Stimulated activated CD4-positive, alpha-beta T cell treated with anti-CD3 and anti-CD28 coated beads, Interleukin-1b, Interleukin-23, amount 100 ng/mL, for 24 hours (primary cell): ENCODE measurements around the gene KLHDC2.
"Not testable (repeated sequence)": the region's sequence is repeated elsewhere in the genome, so short reads cannot be mapped to it uniquely, and the experiment has no call there.

Experiments used
- DNase-seq, 4 experiments: peaks; one replicate each; pipeline ENCODE4 v3.0.0-alpha.2; 2020; ENCODE audit warnings: low read depth in 4 of 4, low spot score in 1 of 4

KLHDC2 gene, protein sequence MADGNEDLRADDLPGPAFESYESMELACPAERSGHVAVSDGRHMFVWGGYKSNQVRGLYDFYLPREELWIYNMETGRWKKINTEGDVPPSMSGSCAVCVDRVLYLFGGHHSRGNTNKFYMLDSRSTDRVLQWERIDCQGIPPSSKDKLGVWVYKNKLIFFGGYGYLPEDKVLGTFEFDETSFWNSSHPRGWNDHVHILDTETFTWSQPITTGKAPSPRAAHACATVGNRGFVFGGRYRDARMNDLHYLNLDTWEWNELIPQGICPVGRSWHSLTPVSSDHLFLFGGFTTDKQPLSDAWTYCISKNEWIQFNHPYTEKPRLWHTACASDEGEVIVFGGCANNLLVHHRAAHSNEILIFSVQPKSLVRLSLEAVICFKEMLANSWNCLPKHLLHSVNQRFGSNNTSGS

DNA sequence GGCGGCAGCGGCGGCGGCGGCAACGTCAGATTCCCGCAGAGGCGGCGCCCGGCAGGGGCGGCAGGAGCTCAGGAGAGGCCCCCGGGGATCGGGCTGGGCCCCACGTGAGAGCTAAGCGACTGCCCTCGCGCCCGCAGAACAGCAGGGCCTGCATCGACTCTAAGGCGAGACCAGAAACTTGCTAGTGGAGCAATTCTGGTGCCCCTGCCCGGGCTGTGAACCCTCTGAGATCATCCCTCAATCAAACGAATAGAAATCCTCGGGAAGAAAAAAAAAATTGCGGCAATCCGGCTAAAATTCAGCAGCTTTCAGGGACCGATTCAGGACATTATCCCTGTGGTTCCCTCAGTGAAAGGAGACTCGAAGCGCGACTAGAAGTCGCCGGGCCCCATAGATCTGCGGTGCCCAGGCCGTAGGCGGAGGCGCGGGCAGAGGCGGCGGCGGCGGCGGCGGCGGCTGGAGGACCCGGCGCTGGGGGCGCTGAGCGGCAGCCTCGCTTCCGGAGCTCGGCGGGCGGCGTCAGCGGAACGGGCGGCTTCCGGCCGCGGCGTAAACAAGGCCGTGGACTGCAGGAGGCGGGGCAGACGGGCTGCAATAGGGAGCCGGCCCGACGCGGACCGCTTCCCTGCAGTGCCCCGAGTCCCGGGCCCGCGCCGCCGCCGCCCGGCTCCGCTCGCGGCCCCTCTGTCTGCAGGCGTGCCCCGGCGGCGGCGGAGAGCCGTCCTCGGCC is at the start of gene KLHDC2:
Gene KLHDC2, plus strand, starts transcription at position 583 of the 730 bp plus-strand sequence. CDS start 316 bp downstream, outside the sequence.
- peak; percentile 69 to 85 (median 74) for DNase-seq

DNA sequence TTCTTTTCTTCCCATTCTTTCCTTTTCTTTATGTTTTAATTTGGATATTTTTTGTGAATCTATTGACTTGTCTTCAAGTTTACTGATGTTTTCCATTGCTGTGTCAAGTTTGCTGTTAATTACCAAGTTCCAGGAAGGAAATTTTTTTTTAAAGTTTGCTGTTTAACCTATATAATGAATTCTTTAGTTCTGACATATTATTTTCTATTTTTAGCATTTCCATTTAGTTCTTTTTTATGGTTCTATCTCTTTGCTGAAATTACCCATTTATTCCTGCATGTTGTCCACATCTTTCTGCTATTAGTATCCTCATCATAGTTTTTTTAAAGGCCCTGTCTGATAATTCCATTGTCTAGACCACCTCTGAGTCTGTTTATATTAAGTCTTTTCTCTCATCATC is 47.2 kb upstream of the KLHDC2 start:
- no peak for DNase-seq

DNA sequence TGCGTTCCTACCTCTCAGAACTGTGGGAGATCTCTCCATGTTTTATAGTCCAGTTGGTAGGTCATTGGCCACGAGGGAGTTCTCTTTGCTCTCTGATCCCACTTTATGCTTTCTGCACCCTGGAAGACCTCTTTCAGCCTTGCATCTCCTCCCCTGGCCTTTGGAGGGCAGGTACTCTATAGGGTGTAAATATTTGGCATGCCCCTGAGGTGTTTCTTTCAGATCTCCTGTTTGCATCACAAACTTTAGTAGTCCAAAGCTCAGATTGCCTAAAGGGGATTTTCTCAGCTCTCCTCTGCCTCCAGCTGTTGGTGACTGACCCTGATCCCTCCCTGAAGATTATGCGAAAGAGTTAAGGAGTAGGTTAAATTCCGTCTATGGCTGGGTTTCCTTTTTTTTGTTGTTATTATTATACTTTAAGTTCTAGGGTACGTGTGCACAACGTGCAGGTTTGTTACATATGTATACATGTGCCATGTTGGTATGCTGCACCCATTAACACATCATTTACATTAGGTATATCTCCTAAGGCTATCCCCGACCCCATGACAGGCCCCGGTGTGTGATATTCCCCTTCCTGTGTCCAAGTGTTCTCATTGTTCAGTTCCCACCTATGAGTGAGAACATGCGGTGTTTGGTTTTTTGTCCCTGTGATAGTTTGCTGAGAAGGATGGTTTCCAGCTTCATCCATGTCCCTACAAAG is 46.1 kb upstream of the KLHDC2 start:
- not testable (repeated sequence) for DNase-seq

DNA sequence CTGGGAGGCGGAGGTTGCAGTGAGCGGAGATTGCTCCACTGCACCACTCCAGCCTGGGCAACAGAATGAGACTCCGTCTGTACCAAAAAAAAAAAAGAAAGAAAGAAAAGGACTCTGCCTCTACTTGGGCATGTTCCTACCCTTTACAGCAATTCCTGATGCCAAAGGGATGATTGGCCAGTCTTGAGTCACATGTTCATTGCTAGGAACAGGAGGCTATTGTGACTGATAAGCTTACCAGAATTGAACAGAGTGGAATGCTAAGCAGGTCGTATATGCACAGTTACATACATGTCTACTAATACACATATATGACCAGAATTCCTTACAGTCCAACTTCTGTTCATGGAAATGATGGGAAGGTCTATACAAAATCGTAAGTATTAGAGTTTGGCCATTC is 40.8 kb upstream of the KLHDC2 start:
- DNase-seq: no peak

DNA sequence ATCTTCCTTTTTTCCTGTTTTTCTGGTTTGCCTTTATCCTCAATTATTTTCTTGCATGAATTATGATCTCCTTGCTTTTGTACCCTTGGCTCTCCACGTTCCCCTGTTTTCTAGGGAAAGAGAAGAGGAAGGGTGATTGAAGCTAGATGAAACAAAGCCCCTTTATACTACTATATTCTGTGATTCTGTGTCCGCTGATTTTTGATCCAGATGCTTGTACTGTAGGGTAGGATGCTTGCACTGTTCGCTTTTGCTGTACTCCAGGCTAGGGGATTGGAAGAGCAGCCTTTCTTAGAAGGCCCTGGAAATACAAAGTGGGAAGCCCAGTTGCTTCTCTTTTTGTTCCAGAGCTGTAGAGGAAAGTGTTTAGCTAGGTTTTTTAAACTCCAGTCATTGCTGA is 35.1 kb upstream of the KLHDC2 start:
- DNase-seq: no peak

DNA sequence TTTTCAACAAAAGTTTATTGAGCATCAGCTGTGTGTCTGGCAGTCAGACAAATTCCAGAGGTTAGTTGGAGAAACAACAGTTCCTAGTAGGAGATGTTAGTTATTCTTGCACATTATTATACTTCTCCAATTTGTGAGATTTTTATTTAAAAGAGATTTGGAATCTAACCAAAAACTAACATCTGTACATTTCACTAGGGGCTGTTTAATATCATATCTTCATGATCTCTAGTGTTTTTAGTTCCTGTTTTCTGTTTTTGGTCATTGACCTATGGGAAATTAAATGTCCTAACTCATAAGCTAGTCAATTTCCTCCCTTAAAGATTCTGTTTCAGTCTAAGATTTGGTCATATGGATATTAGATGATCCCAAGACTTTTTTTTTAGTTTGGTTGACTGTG is 34.1 kb upstream of the KLHDC2 start:
- DNase-seq: no peak

DNA sequence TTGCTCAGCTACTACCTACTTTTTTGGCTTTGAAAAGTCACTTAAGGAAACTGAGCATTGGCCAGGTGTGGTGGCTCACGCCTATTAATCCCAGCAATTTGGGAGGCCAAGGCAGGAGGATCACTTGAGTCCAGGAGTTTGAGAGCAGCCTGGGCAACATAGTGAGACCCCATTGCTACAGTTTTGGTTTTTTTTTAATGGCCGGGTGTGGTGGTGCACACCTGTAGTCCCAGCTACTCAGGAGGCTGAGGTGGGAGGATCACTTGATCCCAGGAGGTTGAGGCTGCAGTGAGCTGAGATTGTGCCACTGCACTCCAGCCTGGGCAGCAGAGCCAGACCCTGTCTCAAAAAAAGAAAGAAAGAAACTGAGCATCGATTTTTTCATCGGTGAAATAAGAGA is 32.3 kb upstream of the KLHDC2 start:
- not testable (repeated sequence) for DNase-seq

DNA sequence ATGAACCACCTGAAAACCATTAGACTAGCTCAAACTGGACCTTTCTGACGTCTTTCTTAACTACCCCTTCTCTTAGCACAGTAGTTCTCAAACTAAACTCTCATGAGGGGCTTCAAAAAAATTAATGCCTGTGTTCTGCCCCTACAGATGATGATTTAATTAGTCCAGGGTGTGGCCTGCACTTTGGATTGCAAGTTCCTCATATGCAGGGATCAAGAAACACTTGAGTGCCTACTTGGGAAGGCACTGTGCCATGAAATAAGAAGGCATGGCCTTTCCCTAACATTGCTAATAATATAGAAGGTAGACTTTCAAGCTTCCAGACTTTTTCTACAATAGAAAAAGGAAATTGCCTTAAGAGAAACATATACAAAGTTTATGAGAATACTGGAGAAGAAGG is 22.8 kb upstream of the KLHDC2 start:
- no peak for DNase-seq

DNA sequence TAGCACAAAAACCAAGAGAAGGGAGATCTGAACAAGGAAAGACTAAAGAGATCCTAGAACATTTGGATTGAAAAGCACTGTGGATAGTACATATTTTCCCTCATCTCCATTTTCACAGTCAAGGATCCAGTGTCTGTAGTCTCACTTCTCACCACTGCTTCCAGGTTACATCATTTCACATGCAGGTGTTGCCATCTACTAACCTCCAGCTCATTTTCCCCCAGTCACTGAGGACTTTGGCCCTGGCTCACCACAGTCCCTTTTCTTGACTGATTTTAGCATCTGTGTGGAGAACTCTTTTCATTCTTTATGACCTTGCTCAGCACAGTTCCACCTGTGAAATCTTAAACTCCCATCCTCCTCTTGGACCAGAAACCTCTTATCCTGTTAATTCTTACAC is 21.5 kb upstream of the KLHDC2 start:
- not testable (repeated sequence) for DNase-seq

DNA sequence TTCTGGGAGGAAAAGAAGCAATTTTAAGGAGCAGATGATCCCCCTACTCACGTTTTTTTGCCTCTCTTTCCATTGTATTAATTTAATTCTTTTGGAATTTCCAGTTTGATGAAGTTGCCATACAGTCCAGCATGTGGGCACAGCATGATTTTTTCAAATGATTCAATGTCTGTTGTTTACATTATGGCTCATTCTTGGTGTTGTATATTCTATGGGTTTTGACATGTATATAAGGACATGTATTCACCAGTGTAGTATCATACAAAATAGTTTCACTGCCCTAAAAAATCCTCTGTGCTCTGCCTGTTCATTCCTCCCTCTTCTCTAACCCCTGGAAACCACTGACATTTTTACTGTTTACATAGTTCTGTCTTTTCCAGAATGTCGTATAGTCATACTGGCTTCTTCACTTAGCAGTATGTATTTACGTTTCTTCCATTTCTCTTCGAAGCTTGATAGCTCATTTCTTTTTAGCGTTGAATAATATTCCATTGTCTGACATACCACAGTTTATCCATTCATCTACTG is 13.3 kb upstream of the KLHDC2 start:
- no peak for DNase-seq

DNA sequence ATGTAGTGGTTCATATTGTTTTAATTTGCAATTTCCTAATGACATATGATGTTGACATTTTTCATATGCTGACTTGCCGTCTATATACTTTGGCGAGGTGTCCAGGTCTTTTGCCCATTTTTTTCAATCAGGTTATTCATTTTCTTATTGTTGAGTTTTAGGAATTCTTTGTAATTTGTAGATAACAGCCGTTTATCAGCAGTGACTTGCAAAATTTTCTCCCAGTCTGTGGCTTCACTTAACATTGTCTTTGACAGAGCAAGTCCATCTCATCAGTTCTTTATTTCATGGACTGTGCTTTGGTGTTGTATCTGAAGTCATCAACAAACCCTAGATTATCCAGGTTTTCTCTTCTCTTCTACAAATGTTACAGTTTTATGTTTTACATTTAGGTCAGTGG is 12.6 kb upstream of the KLHDC2 start:
- DNase-seq: no peak

DNA sequence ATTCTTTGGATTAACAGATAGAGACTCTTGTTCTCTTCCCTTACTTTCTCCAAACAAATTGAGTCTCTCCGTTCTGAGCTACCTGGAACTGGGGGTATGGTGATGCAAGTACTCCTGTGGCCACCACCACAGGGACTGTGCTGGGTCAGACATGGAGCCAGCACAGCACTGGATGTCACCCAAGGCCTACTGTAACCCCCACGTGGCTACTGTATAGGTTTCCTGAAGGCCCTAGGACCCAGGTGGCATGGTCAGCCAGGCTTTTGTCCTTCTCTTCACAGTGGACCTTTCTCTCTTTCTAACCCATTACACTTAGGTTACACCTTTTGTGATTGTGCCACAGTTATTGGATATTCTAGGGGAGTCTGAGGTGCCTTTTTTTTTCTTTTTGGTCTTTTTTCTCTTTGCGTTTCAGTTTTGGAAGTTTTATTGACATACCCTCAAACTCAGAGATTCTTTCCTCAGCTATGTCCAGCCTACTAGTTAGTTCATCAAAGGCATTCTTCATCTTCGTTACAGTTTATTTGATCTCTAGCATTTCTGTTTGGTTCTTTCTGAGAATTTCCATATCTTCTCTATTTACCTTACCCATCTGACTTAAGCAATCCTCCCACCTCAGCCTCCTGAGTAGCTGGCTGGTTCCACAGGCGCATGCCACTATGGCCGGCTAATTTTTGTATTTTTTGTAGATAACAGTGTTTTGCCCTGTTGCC is 6.0 kb upstream of the KLHDC2 start:
- no peak for DNase-seq

DNA sequence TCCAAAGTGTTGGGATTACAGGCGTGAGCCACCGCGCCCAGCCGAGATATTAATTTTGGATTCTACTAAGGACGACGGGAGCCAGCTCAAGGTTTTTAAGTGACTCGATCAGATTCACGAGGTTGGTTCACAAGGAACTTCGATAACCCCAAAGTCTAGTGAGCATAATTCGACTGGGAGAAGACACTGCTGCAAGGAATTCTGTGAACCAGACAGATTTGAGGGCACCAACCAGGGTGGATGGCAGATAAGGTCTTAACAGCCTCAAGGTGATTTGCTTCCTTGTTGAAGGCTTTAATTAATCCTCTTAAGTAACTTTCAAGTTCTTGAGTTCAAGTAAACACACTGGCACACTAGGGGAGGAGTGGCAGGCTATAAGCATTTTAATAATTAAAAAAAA is 1.1 kb upstream of the KLHDC2 start:
- DNase-seq: no peak

DNA sequence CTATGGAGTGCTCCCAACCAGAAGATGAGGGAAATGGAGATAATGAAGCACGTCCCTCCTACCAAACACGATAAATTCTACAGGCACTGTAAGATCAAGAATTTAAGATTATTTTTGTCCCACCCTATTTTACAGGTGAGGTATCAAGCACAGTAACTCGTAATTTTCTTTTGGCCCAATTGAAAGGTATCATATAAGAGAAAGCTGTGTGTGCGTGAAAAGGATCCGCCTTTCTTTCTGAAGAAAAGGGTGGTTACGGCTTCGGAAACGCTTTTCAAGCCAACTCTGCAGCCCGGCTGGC is 733 bp upstream of the KLHDC2 start:
- DNase-seq: no peak

DNA sequence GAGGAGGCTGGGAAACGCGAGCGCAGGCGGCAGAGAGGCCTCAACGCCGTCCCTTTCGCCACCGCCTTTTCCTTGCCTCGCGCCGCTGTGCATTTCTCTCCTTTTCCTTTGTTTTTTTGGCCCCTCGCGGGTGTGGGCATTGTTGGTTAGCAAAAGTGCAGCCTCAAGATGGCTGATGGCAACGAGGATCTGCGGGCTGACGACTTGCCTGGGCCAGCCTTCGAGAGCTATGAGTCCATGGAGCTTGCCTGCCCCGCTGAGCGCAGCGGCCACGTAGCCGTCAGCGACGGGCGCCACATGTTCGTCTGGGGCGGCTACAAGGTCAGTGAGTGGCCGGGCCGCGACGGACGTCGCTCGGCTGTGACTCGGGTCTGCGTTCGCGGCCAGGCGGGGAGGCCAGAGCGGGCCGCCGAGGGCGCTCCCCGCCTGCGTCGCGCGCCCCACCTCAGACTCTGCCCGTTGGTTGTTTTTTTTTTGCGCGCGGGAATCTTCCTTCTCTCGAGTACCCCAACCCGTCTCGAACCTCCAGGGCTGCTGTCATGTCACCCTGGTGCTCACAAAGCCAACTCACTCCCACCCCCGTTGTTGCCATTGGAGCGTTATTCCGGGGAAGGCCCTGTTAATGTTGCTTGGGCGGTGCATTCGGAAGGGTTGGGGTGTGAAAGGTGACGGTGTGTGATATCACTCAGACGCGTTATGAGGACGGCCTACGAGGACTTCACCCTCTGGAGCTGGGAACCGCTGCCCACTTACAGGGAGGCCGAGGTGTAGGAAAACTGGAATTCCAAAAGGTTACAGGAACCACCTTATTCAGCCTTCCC is 558 bp downstream of the KLHDC2 start:
- peak; percentile 47 to 65 (median 55) for DNase-seq

DNA sequence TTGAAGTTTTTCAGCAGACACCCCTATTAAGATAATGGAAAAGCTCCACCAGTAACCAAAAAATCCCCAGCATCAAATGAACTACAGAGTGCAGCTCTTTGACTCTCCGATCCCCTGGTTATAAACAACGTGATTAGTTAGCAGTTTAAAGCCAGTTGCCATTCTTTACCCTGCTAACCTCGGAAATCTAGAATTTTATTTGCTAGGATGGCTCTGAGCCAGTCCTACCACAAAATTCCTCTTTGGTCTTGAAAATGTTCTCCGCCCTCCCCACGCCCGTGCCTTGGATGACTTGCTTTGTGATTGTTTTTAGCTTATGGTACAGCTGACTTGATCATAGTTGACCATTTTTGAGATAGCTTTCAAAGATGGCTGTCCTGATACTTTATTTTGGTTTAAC is 1.2 kb downstream of the KLHDC2 start:
- no peak for DNase-seq

DNA sequence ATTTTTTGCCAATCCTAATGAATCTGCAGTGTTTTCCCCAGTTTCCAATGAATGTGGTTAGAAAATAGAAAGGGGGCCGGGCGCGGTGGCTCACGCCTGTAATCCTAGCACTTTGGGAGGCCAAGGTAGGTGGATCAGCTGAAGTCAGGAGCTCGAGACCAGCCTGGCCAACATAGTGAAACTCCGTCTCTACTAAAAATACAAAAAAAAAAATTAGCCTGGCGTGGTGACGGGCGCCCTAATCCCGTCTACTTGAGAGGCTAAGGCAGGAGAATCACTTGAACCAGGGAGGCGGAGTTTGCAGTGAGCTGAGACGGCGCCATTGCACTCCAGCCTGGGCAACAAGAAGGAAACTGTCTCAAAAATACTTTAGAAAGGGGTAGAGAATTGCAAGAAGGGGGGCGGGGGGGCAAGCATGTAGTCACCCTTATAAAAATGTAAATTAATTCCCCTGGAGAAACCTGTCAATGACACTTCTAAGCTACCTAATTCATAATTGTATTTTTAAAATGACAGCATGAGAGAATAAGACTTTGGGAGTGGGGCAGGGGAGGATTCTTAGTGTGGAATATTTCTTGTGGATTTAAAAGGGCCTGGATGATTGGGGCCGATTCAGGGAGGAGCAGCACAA is 1.7 kb downstream of the KLHDC2 start:
- DNase-seq: no peak

DNA sequence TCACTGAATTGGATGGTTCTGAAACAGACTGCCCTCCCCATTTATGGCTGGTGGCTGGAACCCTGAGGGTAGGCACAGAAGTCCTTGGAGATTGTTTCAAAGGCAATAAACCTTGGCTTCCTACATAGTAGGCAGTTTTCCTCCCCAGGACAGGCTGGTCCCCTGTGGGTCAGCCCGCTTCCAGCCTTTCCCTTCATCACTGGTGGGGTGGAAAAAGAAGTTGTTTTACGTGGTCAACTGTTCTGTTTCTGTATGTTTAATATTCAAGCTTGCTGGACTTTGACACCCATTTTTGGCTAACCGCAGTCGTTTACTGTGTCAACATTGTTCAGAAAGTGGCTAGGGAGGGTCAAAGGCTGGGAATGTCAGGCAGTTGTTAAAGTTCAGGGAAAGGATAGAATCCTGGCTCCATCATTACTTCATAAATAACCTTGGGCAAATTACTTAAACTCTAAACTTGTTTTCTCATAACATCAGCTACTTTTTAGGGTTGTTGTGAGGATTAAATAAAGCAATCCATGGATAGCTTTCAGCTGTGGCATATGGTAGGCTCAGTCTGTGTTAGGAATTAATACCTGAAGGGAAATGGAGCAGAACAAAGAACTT is 2.4 kb downstream of the KLHDC2 start:
- DNase-seq: no peak

DNA sequence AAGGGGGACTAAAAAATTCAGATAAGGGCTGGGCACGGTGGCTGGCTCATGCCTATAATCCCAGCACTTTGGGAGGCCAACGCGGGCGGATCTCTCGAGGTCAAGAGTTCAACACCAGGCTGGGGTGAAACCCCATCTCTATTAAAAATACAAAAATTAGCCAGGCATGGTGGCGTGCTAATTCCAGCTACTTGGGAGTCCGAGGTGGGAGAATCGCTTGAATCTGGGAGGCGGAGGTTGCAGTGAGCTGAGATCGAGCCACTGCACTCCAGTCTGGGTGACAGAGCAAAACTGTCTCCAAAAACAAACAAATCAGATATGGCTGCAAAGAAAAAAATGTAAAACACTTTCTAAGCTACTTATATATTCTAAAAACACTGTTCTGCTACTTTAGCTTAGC is 3.7 kb downstream of the KLHDC2 start:
- DNase-seq: not testable (repeated sequence)
